AG04450 (cell line): Measurements from ENCODE around the gene ABCA2. TPM values are rescaled to one million over a fixed set of nuclear protein-coding genes. Genes with fewer than 3 reads are reported as not detected.

Experiments used
- CTCF ChIA-PET: fragments of 300-600, 350-600 bp; formaldehyde crosslinking; extraction: SDS; loops from one replicate; lab custom pipeline; 2022; ENCODE audit warnings: antibody characterized with exemption, inconsistent platforms; lab: Charles Lee
- POLR2A ChIA-PET: fragments of 350-600 bp; formaldehyde crosslinking; extraction: SDS; loops from one replicate; lab custom pipeline; 2021; ENCODE audit warnings: antibody characterized with exemption, inconsistent platforms; lab: Yijun Ruan, JAX
- DNase-seq: peaks from one replicate; pipeline ENCODE4 v3.0.0-alpha.2; 2011; ENCODE audit warnings: low read depth, low spot score
- H3K27ac ChIP-seq: one replicate; pipeline ENCODE4 v1.5.1; 2012; ENCODE audit warnings: low read depth, low read length, control low read depth
- H3K27me3 ChIP-seq: one replicate; pipeline ENCODE4 v1.6.0; 2012; ENCODE audit warnings: low read length; ENCODE audit not compliant: control insufficient read depth, insufficient read depth
- H3K4me3 ChIP-seq: 2 replicates; pipeline ENCODE4 v1.5.1; 2011; ENCODE audit warnings: mild to moderate bottlenecking, low read depth, low read length, control low read depth
- H3K9me3 ChIP-seq: 2 replicates; pipeline ENCODE4 v1.5.1; 2012; ENCODE audit warnings: low read length; ENCODE audit not compliant: control insufficient read depth, insufficient read depth
- CTCF ChIP-seq: IDR thresholded peaks from 2 replicates; pipeline ENCODE4 v1.5.1; 2011; ENCODE audit warnings: low read depth, low read length, control low read depth, inconsistent platforms
- polyA plus RNA-seq: library from polyadenylated mRNA; depleted of rRNA; stranded (reverse); fragments of >200 nt; gene quantifications from 2 replicates; pipeline ENCODE4 v1.2.3, GENCODE V29; 2011

The ABCA2 gene
- polyA plus RNA-seq, 1 experiment: 4.7 TPM

- H3K27me3 ChIP-seq: peaks cover 19% of the 10 kb centered on the region
- H3K4me3 ChIP-seq: no peak overlapping the region
- no peak for DNase-seq
- no peak for TF ChIP-seq CTCF
- ChIA-PET CTCF (interaction anchor here (0.5 to 0.8 kb wide), 3 partner anchors 26 to 187 kb away, joined by 3 to 4 read pairs (median 4); partner anchors contain the start of gene NPDC1), POLR2A (no interaction called here)
- H3K27ac ChIP-seq: no peak overlapping the region
- no peaks in the 10 kb centered on the region; the same call in 1 of the 2 replicates for H3K9me3 ChIP-seq
Measured at GRCh38 chr9:136973618-136974617, 54.1 kb downstream of the ABCA2 start.

- ChIA-PET CTCF (no interaction called here), POLR2A (no interaction called here)
- TF ChIP-seq CTCF: no peak
Measured at GRCh38 chr9:136972743-136973142, 55.3 kb downstream of the ABCA2 start.

GRCh38 chr9:136972335-136972734 lies 55.7 kb downstream of the ABCA2 start:
- TF ChIP-seq CTCF: no peak
- CTCF ChIA-PET: no interaction called here

More at GRCh38 chr9:136972743-136973142, 55.3 kb downstream of the ABCA2 start:
- H3K27ac ChIP-seq: no peak overlapping the region
- peaks cover 19% of the 10 kb centered on the region for H3K27me3 ChIP-seq
- H3K9me3 ChIP-seq: no peaks in the 10 kb centered on the region; the same call in 1 of the 2 replicates
- H3K4me3 ChIP-seq: no peak overlapping the region
- no peak for DNase-seq

GRCh38 chr9:136971746-136972145 lies 56.3 kb downstream of the ABCA2 start:
- no peak for DNase-seq
- CTCF ChIA-PET: no interaction called here
- Histone ChIP-seq H3K9me3 (no peaks in the 10 kb centered on the region; the same call in 1 of the 2 replicates), H3K27me3 (peaks cover 14% of the 10 kb centered on the region), H3K4me3 (no peak overlapping the region), H3K27ac (no peak overlapping the region)
- no peak for TF ChIP-seq CTCF
- POLR2A ChIA-PET: no interaction called here

More at GRCh38 chr9:136972335-136972734, 55.7 kb downstream of the ABCA2 start:
- DNase-seq: no peak
- Histone ChIP-seq H3K4me3 (no peak overlapping the region), H3K27me3 (peaks cover 15% of the 10 kb centered on the region), H3K27ac (no peak overlapping the region), H3K9me3 (no peaks in the 10 kb centered on the region; the same call in 1 of the 2 replicates)
- POLR2A ChIA-PET: no interaction called here

- H3K4me3 ChIP-seq: no peak overlapping the region
- H3K9me3 ChIP-seq: no peaks in the 10 kb centered on the region; the same call in 1 of the 2 replicates
- POLR2A ChIA-PET: no interaction called here
- no peak overlapping the region for H3K27ac ChIP-seq
- CTCF ChIA-PET: no interaction called here
- TF ChIP-seq CTCF: no peak
- DNase-seq: no peak
- H3K27me3 ChIP-seq: peaks cover 19% of the 10 kb centered on the region
Measured at GRCh38 chr9:136970361-136970760, 57.7 kb downstream of the ABCA2 start.
